Pons (tissue), 1 donor: Measurements from ENCODE around the gene ADAM10.
"Not testable (repeated sequence)": the region's sequence is repeated elsewhere in the genome, so short reads cannot be mapped to it uniquely, and the experiment has no call there.

Source experiments
- DNase-seq: peaks from one replicate; pipeline ENCODE4 v3.0.0-alpha.2; 2016; ENCODE audit warnings: low spot score

Gene ADAM10

GRCh38 chr15:58749532-58750337 is at the start of gene ADAM10:
ADAM10 (minus strand) TSS chr15:58749707; CDS start chr15:58749534, 173 bp downstream.
- peak; percentile 99 for DNase-seq

GRCh38 chr15:58797505-58797904 is 48.0 kb upstream of the ADAM10 start:
- no peak for DNase-seq

GRCh38 chr15:58795825-58796224 is 46.3 kb upstream of the ADAM10 start:
- no peak for DNase-seq

GRCh38 chr15:58793862-58794261 is 44.4 kb upstream of the ADAM10 start:
- DNase-seq = no peak

GRCh38 chr15:58788056-58788710 is 38.7 kb upstream of the ADAM10 start:
- DNase-seq = no peak

- no peak for DNase-seq
These were observed 35.8 kb upstream of the ADAM10 start for GRCh38 chr15:58785355-58785754.

- DNase-seq = no peak
These were observed 30.0 kb upstream of the ADAM10 start for GRCh38 chr15:58779554-58779953.

- no peak for DNase-seq
These were observed 27.6 kb upstream of the ADAM10 start for GRCh38 chr15:58777107-58777506.

GRCh38 chr15:58775402-58775801 is 25.9 kb upstream of the ADAM10 start:
- DNase-seq = no peak

- DNase-seq = no peak
These were observed 23.5 kb upstream of the ADAM10 start for GRCh38 chr15:58773024-58773423.

GRCh38 chr15:58771621-58772250 is 22.2 kb upstream of the ADAM10 start:
- peak; percentile 41 for DNase-seq

- DNase-seq = peak; percentile 99
These were observed 21.5 kb upstream of the ADAM10 start, which contains the start of gene MINDY2 for GRCh38 chr15:58770857-58771620. MINDY2 (plus strand) TSS chr15:58771302; CDS start chr15:58771396, 94 bp downstream.

- DNase-seq = no peak
These were observed 21.0 kb upstream of the ADAM10 start for GRCh38 chr15:58770519-58770856.

GRCh38 chr15:58768601-58769004 is 19.1 kb upstream of the ADAM10 start:
- not testable (repeated sequence) for DNase-seq

GRCh38 chr15:58766290-58766689 is 16.8 kb upstream of the ADAM10 start:
- DNase-seq = no peak

- no peak for DNase-seq
These were observed 15.0 kb upstream of the ADAM10 start for GRCh38 chr15:58764468-58764867.

GRCh38 chr15:58762731-58763130 is 13.2 kb upstream of the ADAM10 start:
- no peak for DNase-seq

GRCh38 chr15:58762285-58762684 is 12.8 kb upstream of the ADAM10 start:
- DNase-seq = no peak

- DNase-seq = no peak
These were observed 11.5 kb upstream of the ADAM10 start for GRCh38 chr15:58761010-58761388.

- DNase-seq = no peak
These were observed 11.0 kb upstream of the ADAM10 start for GRCh38 chr15:58760385-58761009.

- DNase-seq = peak; percentile 83
These were observed 8.6 kb upstream of the ADAM10 start for GRCh38 chr15:58758141-58758540.

- no peak for DNase-seq
These were observed 6.4 kb upstream of the ADAM10 start for GRCh38 chr15:58755956-58756355.
